Skeletal muscle tissue (tissue), 4 donors: Measurements from ENCODE around the gene COX10. TPM values are rescaled to one million over a fixed set of nuclear protein-coding genes. Genes with fewer than 3 reads are reported as not detected.

ENCODE experiments used
- H3K27ac ChIP-seq: one replicate; pipeline ENCODE4 v1.7.0; 2013; ENCODE audit warnings: mild to moderate bottlenecking, low read depth, low read length, inconsistent platforms
- H3K27me3 ChIP-seq, 3 donors: one replicate each; pipeline ENCODE4 v1.7.0; 2013; ENCODE audit warnings: low read length in 3 of 3; ENCODE audit not compliant: control insufficient read depth in 3 of 3, insufficient read depth in 3 of 3
- H3K36me3 ChIP-seq, 3 donors: one replicate each; pipeline ENCODE4 v1.7.0; 2013; ENCODE audit warnings: low read length in 3 of 3; ENCODE audit not compliant: control insufficient read depth in 3 of 3, insufficient read depth in 3 of 3
- H3K4me1 ChIP-seq, 3 donors: one replicate each; pipeline ENCODE4 v1.7.0; 2013; ENCODE audit warnings: low read length in 3 of 3, mild to moderate bottlenecking in 3 of 3; ENCODE audit not compliant: control insufficient read depth in 3 of 3, insufficient read depth in 3 of 3
- H3K4me3 ChIP-seq, 3 donors: one replicate each; pipeline ENCODE4 v1.7.0; 2013; ENCODE audit warnings: low read length in 3 of 3
- H3K9ac ChIP-seq, 3 donors: one replicate each; pipeline ENCODE4 v1.7.0; 2013; ENCODE audit warnings: low read length in 3 of 3, mild to moderate bottlenecking in 3 of 3, moderate library complexity in 2 of 3, low read depth in 1 of 3
- H3K9me3 ChIP-seq, 3 donors: one replicate each; pipeline ENCODE4 v1.7.0; 2013; ENCODE audit warnings: low read length in 3 of 3; ENCODE audit not compliant: control insufficient read depth in 3 of 3
- total RNA-seq: library from RNA; depleted of rRNA; stranded (reverse); fragments of >200 nt; gene quantifications from one replicate; pipeline ENCODE4 v1.2.3, GENCODE V29; 2014
- donor health status: Osteomylitis.

The COX10 gene
- total RNA-seq, 1 donor from 2014 or later = 17.7 TPM

GRCh38 chr17:14047591-14047990 is 21.7 kb upstream of the COX10 start:
- Histone ChIP-seq H3K9ac (no peak overlapping the region), H3K27ac (no peak overlapping the region), H3K27me3 (no peaks in the 10 kb centered on the region), H3K36me3 (no peaks in the 10 kb centered on the region), H3K9me3 (no peaks in the 10 kb centered on the region), H3K4me1 (no peaks in the 10 kb centered on the region), H3K4me3 (no peak overlapping the region)

- Histone ChIP-seq H3K36me3 (no peaks in the 10 kb centered on the region), H3K27ac (no peak overlapping the region)
These were observed 21.1 kb upstream of the COX10 start for GRCh38 chr17:14048169-14048568.

GRCh38 chr17:14050616-14051015 is 18.7 kb upstream of the COX10 start:
- no peak overlapping the region for H3K27ac ChIP-seq
- no peak overlapping the region for H3K9ac ChIP-seq
- H3K9me3 ChIP-seq = no peaks in the 10 kb centered on the region

More at GRCh38 chr17:14048169-14048568, 21.1 kb upstream of the COX10 start:
- Histone ChIP-seq H3K27me3 (no peaks in the 10 kb centered on the region), H3K9me3 (no peaks in the 10 kb centered on the region), H3K4me3 (no peak overlapping the region), H3K4me1 (no peaks in the 10 kb centered on the region), H3K9ac (no peak overlapping the region)

GRCh38 chr17:14051692-14052091 is 17.6 kb upstream of the COX10 start:
- H3K9ac ChIP-seq = no peak overlapping the region
- no peaks in the 10 kb centered on the region for H3K36me3 ChIP-seq
- no peaks in the 10 kb centered on the region for H3K27me3 ChIP-seq
- no peak overlapping the region for H3K27ac ChIP-seq
- H3K4me1 ChIP-seq = no peaks in the 10 kb centered on the region
- H3K9me3 ChIP-seq = no peaks in the 10 kb centered on the region
- H3K4me3 ChIP-seq = no peak overlapping the region

More at GRCh38 chr17:14050616-14051015, 18.7 kb upstream of the COX10 start:
- Histone ChIP-seq H3K27me3 (no peaks in the 10 kb centered on the region), H3K4me3 (no peak overlapping the region), H3K4me1 (no peaks in the 10 kb centered on the region), H3K36me3 (no peaks in the 10 kb centered on the region)

- Histone ChIP-seq H3K9ac (no peak overlapping the region), H3K27ac (no peak overlapping the region), H3K4me3 (no peak overlapping the region), H3K9me3 (no peaks in the 10 kb centered on the region), H3K4me1 (no peaks in the 10 kb centered on the region), H3K27me3 (no peaks in the 10 kb centered on the region), H3K36me3 (no peaks in the 10 kb centered on the region)
These were observed 16.3 kb upstream of the COX10 start for GRCh38 chr17:14052886-14053615.

GRCh38 chr17:14057591-14057990 is 11.7 kb upstream of the COX10 start:
- Histone ChIP-seq H3K4me1 (peaks cover 3 to 7% (median 5%) of the 10 kb centered on the region in 3 donors), H3K27me3 (no peaks in the 10 kb centered on the region), H3K9me3 (no peaks in the 10 kb centered on the region), H3K36me3 (no peaks in the 10 kb centered on the region), H3K4me3 (no peak overlapping the region), H3K9ac (no peak overlapping the region), H3K27ac (no peak overlapping the region)

GRCh38 chr17:14058051-14058450 is 11.3 kb upstream of the COX10 start:
- H3K27me3 ChIP-seq = no peaks in the 10 kb centered on the region
- no peaks in the 10 kb centered on the region for H3K36me3 ChIP-seq
- no peak overlapping the region for H3K27ac ChIP-seq
- H3K9ac ChIP-seq = no peak overlapping the region
- H3K4me3 ChIP-seq = no peak overlapping the region
- no peaks in the 10 kb centered on the region for H3K9me3 ChIP-seq
- peaks cover 3 to 9% (median 7%) of the 10 kb centered on the region in 3 donors for H3K4me1 ChIP-seq

GRCh38 chr17:14060706-14061105 is 8.6 kb upstream of the COX10 start:
- Histone ChIP-seq H3K9ac (no peak overlapping the region), H3K27ac (no peak overlapping the region), H3K27me3 (no peaks in the 10 kb centered on the region), H3K9me3 (no peaks in the 10 kb centered on the region), H3K36me3 (no peaks in the 10 kb centered on the region), H3K4me1 (peaks cover 3 to 9% (median 7%) of the 10 kb centered on the region in 3 donors), H3K4me3 (no peak overlapping the region)

GRCh38 chr17:14061666-14062560 is 7.4 kb upstream of the COX10 start:
- Histone ChIP-seq H3K4me3 (no peak overlapping the region), H3K9ac (no peak overlapping the region), H3K4me1 (peaks cover 3 to 9% (median 7%) of the 10 kb centered on the region in 3 donors), H3K36me3 (no peaks in the 10 kb centered on the region), H3K9me3 (no peaks in the 10 kb centered on the region), H3K27ac (no peak overlapping the region), H3K27me3 (no peaks in the 10 kb centered on the region)

- no peaks in the 10 kb centered on the region for H3K9me3 ChIP-seq
- no peaks in the 10 kb centered on the region for H3K27me3 ChIP-seq
- no peaks in the 10 kb centered on the region for H3K36me3 ChIP-seq
- peaks cover 17 to 37% (median 19%) of the 10 kb centered on the region in 3 donors for H3K4me1 ChIP-seq
- no peak overlapping the region for H3K27ac ChIP-seq
- H3K4me3 ChIP-seq = no peak overlapping the region
- H3K9ac ChIP-seq = no peak overlapping the region
These were observed 2.0 kb upstream of the COX10 start for GRCh38 chr17:14067347-14067746.
